HepG2 (cell line): ENCODE measurements around the gene CD300A. TPM values are rescaled to one million over a fixed set of nuclear protein-coding genes. Genes with fewer than 3 reads are reported as not detected.
A peak's percentile ranks its signal among the peaks of the same experiment; 100 is the strongest.

Source experiments
- ETV6 ChIP-seq: sonication (generic); formaldehyde crosslinking; conservative IDR thresholded peaks from 2 replicates; pipeline ENCODE4 v1.4.0; 2020; ENCODE audit warnings: missing genetic modification reagents
- HHEX ChIP-seq: IDR thresholded peaks from 2 replicates; pipeline ENCODE4 v1.6.1; 2016; ENCODE audit warnings: control low read depth
- RBM39 ChIP-seq: fragments of 200-400 bp; formaldehyde crosslinking; IDR thresholded peaks from one replicate; pipeline ENCODE4 v1.6.1; 2018; ENCODE audit warnings: antibody characterized with exemption, mild to moderate bottlenecking, low read depth, low read length; ENCODE audit not compliant: poor library complexity, severe bottlenecking
- SAP130 ChIP-seq: IDR thresholded peaks from 2 replicates; pipeline ENCODE4 v1.6.1; 2016; ENCODE audit warnings: low read depth
- SP5 ChIP-seq: IDR thresholded peaks from 2 replicates; pipeline ENCODE4 v1.6.1; 2016; ENCODE audit warnings: low read depth, borderline replicate concordance
- TOPORS ChIP-seq: sonication (generic); formaldehyde crosslinking; IDR thresholded peaks from 2 replicates; pipeline ENCODE4 v1.8.0; 2023; ENCODE audit warnings: mild to moderate bottlenecking, missing genetic modification reagents
- ZBED4 ChIP-seq: sonication (generic); formaldehyde crosslinking; IDR thresholded peaks from 2 replicates; pipeline ENCODE4 v1.4.0; 2020; ENCODE audit warnings: missing genetic modification reagents, borderline replicate concordance
- ZBTB46 ChIP-seq: sonication (generic); formaldehyde crosslinking; IDR thresholded peaks from 2 replicates; pipeline ENCODE4 v1.4.0; 2020; ENCODE audit warnings: mild to moderate bottlenecking, missing genetic modification reagents, borderline replicate concordance
- ZFP82 ChIP-seq: sonication (generic); formaldehyde crosslinking; IDR thresholded peaks from 2 replicates; pipeline ENCODE4 v1.5.1; 2020; ENCODE audit warnings: mild to moderate bottlenecking, missing genetic modification reagents, borderline replicate concordance
- ZNF318 ChIP-seq: sonication (generic); formaldehyde crosslinking; IDR thresholded peaks from 2 replicates; pipeline ENCODE4 v1.4.0; 2020; ENCODE audit warnings: mild to moderate bottlenecking, missing genetic modification reagents
- ZNF597 ChIP-seq: sonication (generic); formaldehyde crosslinking; IDR thresholded peaks from 2 replicates; pipeline ENCODE4 v1.5.0; 2020; ENCODE audit warnings: missing genetic modification reagents
- polyA plus RNA-seq, 8 experiments: library from polyadenylated mRNA; depleted of rRNA in 3 of 8; stranded (reverse) in 7 of 8; unstranded in 1 of 8; fragments of >200 nt; fragmentation: Illumina TruSeq in 4 of 8; extraction: Trizol in 4 of 8; gene quantifications; 2 replicates each; pipeline versions ENCODE4 v1.2.1 to v1.2.3, GENCODE V29; 2011 to 2016; ENCODE audit warnings: low read depth in 4 of 8, missing spikeins in 1 of 8, mixed read lengths in 1 of 8; ENCODE audit not compliant: insufficient read depth in 1 of 8
- total RNA-seq, 5 experiments: library from RNA; depleted of rRNA; stranded (reverse); fragments of >200 nt; fragmentation: Illumina TruSeq; extraction: Trizol; gene quantifications; 2 replicates each; pipeline ENCODE4 v1.2.3, GENCODE V29; 2016; ENCODE audit warnings: low read depth in 1 of 5

CD300A gene
- total and polyA plus RNA-seq, 2 of the 13 experiments (the other 11 are each of a cell fraction or from before 2014, with no cell fraction given): not detected

- TF ChIP-seq RBM39 (peak; percentile 64), SP5 (CRISPR knock-in tag) (peak; percentile 98), HHEX (CRISPR knock-in tag) (no peak), ZBED4 (CRISPR knock-in tag) (peak; percentile 84), ZFP82 (CRISPR knock-in tag) (no peak), ZBTB46 (CRISPR knock-in tag) (no peak), ZNF318 (CRISPR knock-in tag) (peak; percentile 92), TOPORS (peak; percentile 91), SAP130 (CRISPR knock-in tag) (peak; percentile 98), ETV6 (CRISPR knock-in tag) (peak; percentile 73; the same call in 1 of the 2 replicates), ZNF597 (CRISPR knock-in tag) (no peak)
Observed at GRCh38 chr17:74431568-74432423, 34.6 kb upstream of the CD300A start, which contains the start of gene GPRC5C (continued).
